ENCODE measurements around the gene FOXO3B.
"Not testable (repeated sequence)": the region's sequence is repeated elsewhere in the genome, so short reads cannot be mapped to it uniquely, and the experiment has no call there.

GRCh38 chr17:18695143-18695542 is 13.0 kb upstream of the FOXO3B start:
- TF ChIP-seq, protein P1, sequence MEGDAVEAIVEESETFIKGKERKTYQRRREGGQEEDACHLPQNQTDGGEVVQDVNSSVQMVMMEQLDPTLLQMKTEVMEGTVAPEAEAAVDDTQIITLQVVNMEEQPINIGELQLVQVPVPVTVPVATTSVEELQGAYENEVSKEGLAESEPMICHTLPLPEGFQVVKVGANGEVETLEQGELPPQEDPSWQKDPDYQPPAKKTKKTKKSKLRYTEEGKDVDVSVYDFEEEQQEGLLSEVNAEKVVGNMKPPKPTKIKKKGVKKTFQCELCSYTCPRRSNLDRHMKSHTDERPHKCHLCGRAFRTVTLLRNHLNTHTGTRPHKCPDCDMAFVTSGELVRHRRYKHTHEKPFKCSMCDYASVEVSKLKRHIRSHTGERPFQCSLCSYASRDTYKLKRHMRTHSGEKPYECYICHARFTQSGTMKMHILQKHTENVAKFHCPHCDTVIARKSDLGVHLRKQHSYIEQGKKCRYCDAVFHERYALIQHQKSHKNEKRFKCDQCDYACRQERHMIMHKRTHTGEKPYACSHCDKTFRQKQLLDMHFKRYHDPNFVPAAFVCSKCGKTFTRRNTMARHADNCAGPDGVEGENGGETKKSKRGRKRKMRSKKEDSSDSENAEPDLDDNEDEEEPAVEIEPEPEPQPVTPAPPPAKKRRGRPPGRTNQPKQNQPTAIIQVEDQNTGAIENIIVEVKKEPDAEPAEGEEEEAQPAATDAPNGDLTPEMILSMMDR (conservative IDR thresholded peaks at IDR 0.05; ENCODE audit: low read depth in 2 of 2): not testable (repeated sequence)
- not testable (repeated sequence) for TF ChIP-seq EZH2phosphoT487 (IDR thresholded peaks at IDR 0.05; ENCODE audit: unreplicated experiment); POLR2AphosphoS5 (IDR thresholded peaks at IDR 0.05; ENCODE audit: low read depth)
- TF ChIP-seq, protein P2, sequence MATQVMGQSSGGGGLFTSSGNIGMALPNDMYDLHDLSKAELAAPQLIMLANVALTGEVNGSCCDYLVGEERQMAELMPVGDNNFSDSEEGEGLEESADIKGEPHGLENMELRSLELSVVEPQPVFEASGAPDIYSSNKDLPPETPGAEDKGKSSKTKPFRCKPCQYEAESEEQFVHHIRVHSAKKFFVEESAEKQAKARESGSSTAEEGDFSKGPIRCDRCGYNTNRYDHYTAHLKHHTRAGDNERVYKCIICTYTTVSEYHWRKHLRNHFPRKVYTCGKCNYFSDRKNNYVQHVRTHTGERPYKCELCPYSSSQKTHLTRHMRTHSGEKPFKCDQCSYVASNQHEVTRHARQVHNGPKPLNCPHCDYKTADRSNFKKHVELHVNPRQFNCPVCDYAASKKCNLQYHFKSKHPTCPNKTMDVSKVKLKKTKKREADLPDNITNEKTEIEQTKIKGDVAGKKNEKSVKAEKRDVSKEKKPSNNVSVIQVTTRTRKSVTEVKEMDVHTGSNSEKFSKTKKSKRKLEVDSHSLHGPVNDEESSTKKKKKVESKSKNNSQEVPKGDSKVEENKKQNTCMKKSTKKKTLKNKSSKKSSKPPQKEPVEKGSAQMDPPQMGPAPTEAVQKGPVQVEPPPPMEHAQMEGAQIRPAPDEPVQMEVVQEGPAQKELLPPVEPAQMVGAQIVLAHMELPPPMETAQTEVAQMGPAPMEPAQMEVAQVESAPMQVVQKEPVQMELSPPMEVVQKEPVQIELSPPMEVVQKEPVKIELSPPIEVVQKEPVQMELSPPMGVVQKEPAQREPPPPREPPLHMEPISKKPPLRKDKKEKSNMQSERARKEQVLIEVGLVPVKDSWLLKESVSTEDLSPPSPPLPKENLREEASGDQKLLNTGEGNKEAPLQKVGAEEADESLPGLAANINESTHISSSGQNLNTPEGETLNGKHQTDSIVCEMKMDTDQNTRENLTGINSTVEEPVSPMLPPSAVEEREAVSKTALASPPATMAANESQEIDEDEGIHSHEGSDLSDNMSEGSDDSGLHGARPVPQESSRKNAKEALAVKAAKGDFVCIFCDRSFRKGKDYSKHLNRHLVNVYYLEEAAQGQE (IDR thresholded peaks at IDR 0.05; ENCODE audit: unreplicated experiment): not testable (repeated sequence)

All from GM23338 (cell line).